Measurements from ENCODE around the gene CLCN5. TPM values are rescaled to one million over a fixed set of nuclear protein-coding genes. Genes with fewer than 3 reads are reported as not detected.

The CLCN5 gene
- total RNA-seq, 1 experiment from 2014 or later = 10.7 TPM

- ATAC-seq = no peak
- Mint-ChIP-seq H3K27ac (no peak overlapping the region), H3K4me3 (no peak overlapping the region), H3K4me1 (no peaks in the 10 kb centered on the region), H3K27me3 (ENCODE audit: low read depth) (no peaks in the 10 kb centered on the region), H3K36me3 (no peaks in the 10 kb centered on the region), H3K9me3 (no peaks in the 10 kb centered on the region)
- CTCF ChIA-PET = no interaction called here
- TF ChIP-seq, protein P1, sequence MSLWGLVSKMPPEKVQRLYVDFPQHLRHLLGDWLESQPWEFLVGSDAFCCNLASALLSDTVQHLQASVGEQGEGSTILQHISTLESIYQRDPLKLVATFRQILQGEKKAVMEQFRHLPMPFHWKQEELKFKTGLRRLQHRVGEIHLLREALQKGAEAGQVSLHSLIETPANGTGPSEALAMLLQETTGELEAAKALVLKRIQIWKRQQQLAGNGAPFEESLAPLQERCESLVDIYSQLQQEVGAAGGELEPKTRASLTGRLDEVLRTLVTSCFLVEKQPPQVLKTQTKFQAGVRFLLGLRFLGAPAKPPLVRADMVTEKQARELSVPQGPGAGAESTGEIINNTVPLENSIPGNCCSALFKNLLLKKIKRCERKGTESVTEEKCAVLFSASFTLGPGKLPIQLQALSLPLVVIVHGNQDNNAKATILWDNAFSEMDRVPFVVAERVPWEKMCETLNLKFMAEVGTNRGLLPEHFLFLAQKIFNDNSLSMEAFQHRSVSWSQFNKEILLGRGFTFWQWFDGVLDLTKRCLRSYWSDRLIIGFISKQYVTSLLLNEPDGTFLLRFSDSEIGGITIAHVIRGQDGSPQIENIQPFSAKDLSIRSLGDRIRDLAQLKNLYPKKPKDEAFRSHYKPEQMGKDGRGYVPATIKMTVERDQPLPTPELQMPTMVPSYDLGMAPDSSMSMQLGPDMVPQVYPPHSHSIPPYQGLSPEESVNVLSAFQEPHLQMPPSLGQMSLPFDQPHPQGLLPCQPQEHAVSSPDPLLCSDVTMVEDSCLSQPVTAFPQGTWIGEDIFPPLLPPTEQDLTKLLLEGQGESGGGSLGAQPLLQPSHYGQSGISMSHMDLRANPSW (CRISPR knock-in tag; conservative IDR thresholded peaks at IDR 0.05; ENCODE audit: low read depth) = no peak
- TF ChIP-seq ZNF232 (CRISPR knock-in tag; IDR thresholded peaks at IDR 0.05) = no peak
- TF ChIP-seq PRRX2 (CRISPR knock-in tag; IDR thresholded peaks at IDR 0.05) = no peak
- TF ChIP-seq TCF7 (CRISPR knock-in tag; IDR thresholded peaks at IDR 0.05; ENCODE audit: low read depth) = no peak
- TF ChIP-seq, protein P2, sequence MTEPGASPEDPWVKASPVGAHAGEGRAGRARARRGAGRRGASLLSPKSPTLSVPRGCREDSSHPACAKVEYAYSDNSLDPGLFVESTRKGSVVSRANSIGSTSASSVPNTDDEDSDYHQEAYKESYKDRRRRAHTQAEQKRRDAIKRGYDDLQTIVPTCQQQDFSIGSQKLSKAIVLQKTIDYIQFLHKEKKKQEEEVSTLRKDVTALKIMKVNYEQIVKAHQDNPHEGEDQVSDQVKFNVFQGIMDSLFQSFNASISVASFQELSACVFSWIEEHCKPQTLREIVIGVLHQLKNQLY (CRISPR knock-in tag; IDR thresholded peaks at IDR 0.05) = no peak
- TF ChIP-seq, protein P3, sequence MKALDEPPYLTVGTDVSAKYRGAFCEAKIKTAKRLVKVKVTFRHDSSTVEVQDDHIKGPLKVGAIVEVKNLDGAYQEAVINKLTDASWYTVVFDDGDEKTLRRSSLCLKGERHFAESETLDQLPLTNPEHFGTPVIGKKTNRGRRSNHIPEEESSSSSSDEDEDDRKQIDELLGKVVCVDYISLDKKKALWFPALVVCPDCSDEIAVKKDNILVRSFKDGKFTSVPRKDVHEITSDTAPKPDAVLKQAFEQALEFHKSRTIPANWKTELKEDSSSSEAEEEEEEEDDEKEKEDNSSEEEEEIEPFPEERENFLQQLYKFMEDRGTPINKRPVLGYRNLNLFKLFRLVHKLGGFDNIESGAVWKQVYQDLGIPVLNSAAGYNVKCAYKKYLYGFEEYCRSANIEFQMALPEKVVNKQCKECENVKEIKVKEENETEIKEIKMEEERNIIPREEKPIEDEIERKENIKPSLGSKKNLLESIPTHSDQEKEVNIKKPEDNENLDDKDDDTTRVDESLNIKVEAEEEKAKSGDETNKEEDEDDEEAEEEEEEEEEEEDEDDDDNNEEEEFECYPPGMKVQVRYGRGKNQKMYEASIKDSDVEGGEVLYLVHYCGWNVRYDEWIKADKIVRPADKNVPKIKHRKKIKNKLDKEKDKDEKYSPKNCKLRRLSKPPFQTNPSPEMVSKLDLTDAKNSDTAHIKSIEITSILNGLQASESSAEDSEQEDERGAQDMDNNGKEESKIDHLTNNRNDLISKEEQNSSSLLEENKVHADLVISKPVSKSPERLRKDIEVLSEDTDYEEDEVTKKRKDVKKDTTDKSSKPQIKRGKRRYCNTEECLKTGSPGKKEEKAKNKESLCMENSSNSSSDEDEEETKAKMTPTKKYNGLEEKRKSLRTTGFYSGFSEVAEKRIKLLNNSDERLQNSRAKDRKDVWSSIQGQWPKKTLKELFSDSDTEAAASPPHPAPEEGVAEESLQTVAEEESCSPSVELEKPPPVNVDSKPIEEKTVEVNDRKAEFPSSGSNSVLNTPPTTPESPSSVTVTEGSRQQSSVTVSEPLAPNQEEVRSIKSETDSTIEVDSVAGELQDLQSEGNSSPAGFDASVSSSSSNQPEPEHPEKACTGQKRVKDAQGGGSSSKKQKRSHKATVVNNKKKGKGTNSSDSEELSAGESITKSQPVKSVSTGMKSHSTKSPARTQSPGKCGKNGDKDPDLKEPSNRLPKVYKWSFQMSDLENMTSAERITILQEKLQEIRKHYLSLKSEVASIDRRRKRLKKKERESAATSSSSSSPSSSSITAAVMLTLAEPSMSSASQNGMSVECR (CRISPR knock-in tag; IDR thresholded peaks at IDR 0.05; ENCODE audit: borderline replicate concordance) = no peak
- TF ChIP-seq FOXJ3 (CRISPR knock-in tag; IDR thresholded peaks at IDR 0.05; ENCODE audit: borderline replicate concordance) = no peak
- TF ChIP-seq USF1 (CRISPR knock-in tag; IDR thresholded peaks at IDR 0.05) = no peak
- TF ChIP-seq, protein P4, sequence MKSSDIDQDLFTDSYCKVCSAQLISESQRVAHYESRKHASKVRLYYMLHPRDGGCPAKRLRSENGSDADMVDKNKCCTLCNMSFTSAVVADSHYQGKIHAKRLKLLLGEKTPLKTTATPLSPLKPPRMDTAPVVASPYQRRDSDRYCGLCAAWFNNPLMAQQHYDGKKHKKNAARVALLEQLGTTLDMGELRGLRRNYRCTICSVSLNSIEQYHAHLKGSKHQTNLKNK (CRISPR knock-in tag; IDR thresholded peaks at IDR 0.05) = no peak
- TF ChIP-seq ZSCAN18 (CRISPR knock-in tag; IDR thresholded peaks at IDR 0.05) = no peak
- TF ChIP-seq IRF1 (CRISPR knock-in tag; IDR thresholded peaks at IDR 0.05) = no peak
- no peak for TF ChIP-seq ZNF121 (CRISPR knock-in tag; IDR thresholded peaks at IDR 0.05)
- TF ChIP-seq JAZF1 (CRISPR knock-in tag; IDR thresholded peaks at IDR 0.05) = no peak
- no peak for TF ChIP-seq ZNF671 (CRISPR knock-in tag; IDR thresholded peaks at IDR 0.05)
- TF ChIP-seq FOXP4 (CRISPR knock-in tag; IDR thresholded peaks at IDR 0.05) = no peak
- TF ChIP-seq, protein P5, sequence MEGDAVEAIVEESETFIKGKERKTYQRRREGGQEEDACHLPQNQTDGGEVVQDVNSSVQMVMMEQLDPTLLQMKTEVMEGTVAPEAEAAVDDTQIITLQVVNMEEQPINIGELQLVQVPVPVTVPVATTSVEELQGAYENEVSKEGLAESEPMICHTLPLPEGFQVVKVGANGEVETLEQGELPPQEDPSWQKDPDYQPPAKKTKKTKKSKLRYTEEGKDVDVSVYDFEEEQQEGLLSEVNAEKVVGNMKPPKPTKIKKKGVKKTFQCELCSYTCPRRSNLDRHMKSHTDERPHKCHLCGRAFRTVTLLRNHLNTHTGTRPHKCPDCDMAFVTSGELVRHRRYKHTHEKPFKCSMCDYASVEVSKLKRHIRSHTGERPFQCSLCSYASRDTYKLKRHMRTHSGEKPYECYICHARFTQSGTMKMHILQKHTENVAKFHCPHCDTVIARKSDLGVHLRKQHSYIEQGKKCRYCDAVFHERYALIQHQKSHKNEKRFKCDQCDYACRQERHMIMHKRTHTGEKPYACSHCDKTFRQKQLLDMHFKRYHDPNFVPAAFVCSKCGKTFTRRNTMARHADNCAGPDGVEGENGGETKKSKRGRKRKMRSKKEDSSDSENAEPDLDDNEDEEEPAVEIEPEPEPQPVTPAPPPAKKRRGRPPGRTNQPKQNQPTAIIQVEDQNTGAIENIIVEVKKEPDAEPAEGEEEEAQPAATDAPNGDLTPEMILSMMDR (IDR thresholded peaks at IDR 0.05) = no peak
- no peak for TF ChIP-seq EMX1 (CRISPR knock-in tag; IDR thresholded peaks at IDR 0.05)
- TF ChIP-seq RORB (CRISPR knock-in tag; IDR thresholded peaks at IDR 0.05) = no peak
- TF ChIP-seq ZNF263 (CRISPR knock-in tag; IDR thresholded peaks at IDR 0.05; ENCODE audit: low read depth) = no peak
- no peak for TF ChIP-seq SOX15 (CRISPR knock-in tag; IDR thresholded peaks at IDR 0.05)
- POLR2A ChIA-PET = no interaction called here
- no peak for DNase-seq (ENCODE audit: low spot score)
These were observed 50.0 kb downstream of the CLCN5 start for GRCh38 chrX:49972328-49972860.
